ENCODE measurements around the gene GPR183.

GRCh38 chr13:99321709-99322108 lies 14.5 kb upstream of the GPR183 start:
- TF ChIP-seq EZH2 (IDR thresholded peaks at IDR 0.05), result no peak
- no peak for TF ChIP-seq FOXP2 (optimal IDR thresholded peaks at IDR 0.05; ENCODE audit: control extremely low read depth, extremely low read length, insufficient read depth)
- no peak for TF ChIP-seq POLR2AphosphoS5 (IDR thresholded peaks at IDR 0.05; ENCODE audit: borderline replicate concordance, low read depth, low read length)

All from SK-N-MC (cell line).